ENCODE results near the gene INTS1.

- TF ChIP-seq POLR2A (IDR thresholded peaks at IDR 0.05): no peak
- TF ChIP-seq CTCF (IDR thresholded peaks at IDR 0.05): no peak
Measured at GRCh38 chr7:1468203-1468602, 36.0 kb downstream of the INTS1 start.

All from heart left ventricle (tissue), 13 donors.